Stimulated activated CD4-positive, alpha-beta T cell treated with anti-CD3 and anti-CD28 coated beads, Interleukin-2, amount 100 ng/mL, for 4 hours (primary cell): Measurements from ENCODE around the gene RNF151.
"Not testable (repeated sequence)": the region's sequence is repeated elsewhere in the genome, so short reads cannot be mapped to it uniquely, and the experiment has no call there.

ENCODE experiments used
- DNase-seq: peaks from one replicate; pipeline ENCODE4 v3.0.0-alpha.2; 2020; ENCODE audit warnings: low read depth

Gene RNF151

DNA sequence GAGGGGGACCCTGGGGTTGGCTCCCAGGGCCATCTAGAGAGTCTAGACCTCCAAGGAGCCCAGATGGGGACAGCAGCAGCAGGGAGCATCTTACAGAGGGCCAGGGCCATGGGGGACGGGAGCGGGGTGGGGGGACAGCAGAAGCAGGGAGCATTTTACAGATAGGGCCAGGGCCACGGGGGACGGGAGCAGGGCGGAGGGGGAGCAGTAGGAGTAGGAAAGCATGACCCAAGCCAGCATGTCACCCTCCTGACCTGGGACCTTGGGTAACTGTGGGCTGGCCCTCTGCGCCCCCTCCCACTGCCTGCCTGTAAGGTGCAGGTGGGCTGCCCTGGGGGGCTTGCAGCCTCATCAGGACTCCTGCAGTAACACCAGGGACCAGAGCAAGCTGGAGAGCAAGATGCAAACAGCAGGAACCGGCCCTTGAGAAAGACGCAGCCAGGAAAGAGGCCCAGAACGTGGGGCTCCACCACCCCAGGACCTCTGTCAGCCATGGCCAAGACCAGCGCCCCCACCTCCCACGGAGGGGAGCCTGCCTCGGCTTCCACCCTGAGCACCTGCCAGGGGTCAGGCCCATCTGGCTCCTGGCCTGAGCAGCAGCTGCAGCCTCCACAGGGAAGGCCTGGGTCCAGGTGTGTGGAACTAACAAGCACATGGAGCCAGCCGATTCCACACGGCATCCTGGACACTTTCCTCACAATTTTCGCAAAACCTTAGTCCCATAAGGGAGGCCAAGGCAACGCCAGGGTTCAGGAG lies 40.6 kb downstream of the RNF151 start:
- no peak for DNase-seq

DNA sequence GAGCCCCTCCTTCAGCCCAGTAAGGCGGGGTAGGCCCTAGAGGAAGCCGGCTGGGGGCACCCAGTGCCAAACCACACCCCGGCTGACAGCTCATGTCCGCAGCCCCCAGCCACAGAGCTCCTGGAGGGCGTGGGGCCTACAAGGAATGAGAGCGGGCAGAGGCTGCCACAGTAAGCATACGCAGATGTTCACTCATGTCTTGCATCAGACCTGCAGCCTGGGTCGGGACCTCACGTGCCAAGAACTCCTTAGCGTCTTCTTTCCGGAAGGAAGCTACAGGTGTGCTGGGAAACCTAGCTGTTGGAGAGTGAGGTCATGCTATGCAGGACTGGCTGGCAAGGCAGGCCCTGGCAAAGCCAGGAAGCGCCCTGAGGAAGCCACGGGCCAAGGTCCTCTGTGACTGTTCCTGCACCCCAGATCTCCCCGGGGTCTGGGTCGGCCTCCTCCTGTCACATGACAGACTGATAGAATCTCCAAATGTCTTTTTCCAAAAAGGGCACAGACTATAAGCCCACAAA lies 41.4 kb downstream of the RNF151 start:
- no peak for DNase-seq

DNA sequence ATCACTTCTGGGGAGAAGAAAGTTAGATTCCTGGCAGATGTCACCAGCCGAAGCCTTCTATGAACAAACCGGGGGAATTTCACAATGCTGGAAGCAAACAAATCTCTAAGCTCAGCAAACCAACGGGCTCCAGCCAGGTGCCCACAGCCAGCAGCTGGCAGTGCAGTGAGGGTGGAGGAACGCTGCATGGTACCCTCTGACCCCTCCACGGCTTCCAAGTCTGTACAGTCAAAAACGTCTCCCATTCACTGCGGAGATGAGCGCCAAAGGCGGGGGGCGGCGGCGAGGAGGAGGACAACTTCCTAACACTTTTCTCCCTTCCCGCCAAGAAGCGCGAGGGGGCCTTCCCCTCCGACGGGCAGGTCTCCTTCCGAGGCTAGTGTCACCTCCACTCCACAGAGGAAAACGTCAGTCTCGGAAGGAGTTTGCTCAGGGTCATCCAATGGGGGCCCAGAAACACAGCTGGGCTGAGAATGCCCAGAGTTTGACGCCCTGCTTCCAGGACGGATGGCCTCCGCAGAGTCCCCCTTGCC lies 42.0 kb downstream of the RNF151 start:
- DNase-seq = no peak

- no peak for DNase-seq
Observed at GRCh38 chr16:2009164-2009711, 42.6 kb downstream of the RNF151 start.

GRCh38 chr16:2009791-2010510 lies 43.3 kb downstream of the RNF151 start, which contains the start of gene ZNF598:
Gene ZNF598 (minus strand): TSS chr16:2009821.
- DNase-seq = peak; percentile 70

DNA sequence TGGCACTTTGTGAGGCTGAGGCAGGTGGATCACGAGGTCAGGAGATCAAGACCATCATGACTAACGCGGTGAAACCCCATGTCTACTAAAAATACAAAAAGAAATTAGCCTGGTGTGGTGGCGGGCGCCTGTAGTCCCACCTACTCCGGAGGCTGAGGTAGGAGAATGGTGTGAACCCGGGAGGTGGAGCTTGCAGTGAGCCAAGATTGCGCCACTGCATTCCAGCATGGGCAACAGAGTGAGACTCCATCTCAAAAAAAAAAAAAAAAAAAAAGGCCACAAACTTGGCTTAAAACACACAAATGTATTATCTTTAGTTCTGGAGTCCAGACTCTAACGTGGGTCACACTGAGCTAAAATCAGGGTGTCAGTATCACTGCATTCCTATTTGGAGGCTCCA lies 45.1 kb downstream of the RNF151 start:
- DNase-seq = not testable (repeated sequence)

- DNase-seq = no peak
Observed at GRCh38 chr16:2013527-2013926, 46.9 kb downstream of the RNF151 start.

DNA sequence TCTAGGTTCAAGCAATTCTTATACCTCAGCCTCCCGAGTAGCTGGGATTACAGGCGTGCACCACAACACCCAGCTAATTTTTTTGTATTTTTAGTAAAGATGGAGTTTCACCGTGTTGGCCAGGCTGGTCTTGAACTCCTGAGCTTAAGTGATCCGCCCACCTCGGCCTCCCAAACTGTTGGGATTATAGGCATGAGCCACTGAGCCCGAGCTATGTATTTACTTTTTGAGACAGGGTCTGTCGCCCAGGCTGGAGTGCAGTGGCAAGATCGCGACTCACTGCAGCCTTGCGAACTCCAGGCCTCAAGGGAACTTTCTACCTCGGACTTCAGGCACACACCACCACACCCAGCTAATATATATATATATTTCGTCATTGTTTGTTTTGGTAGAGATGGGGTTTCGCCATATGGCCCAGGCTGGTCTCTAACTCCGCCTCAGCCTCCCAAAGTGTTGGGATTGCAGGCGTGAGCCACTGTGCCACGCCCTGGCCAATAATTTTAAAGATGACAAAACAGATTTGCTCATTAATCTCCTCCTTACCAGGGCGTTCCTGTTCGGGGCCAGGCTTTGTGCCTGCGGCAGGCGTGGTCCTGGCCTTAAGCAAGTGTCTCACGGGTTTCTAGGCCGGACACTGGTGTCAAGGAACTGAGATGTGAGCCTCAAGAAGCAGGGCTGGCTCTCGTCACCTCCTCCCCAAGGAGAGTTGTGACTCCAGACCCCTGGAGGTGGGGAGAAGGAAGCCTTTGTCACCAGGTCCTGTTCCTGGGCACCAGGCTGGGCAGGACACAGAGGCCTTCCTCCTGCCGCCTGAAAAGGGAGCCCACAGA lies 48.7 kb downstream of the RNF151 start:
- no peak for DNase-seq

GRCh38 chr16:2015947-2016208 lies 49.2 kb downstream of the RNF151 start:
- no peak for DNase-seq

- DNase-seq = no peak
Observed at GRCh38 chr16:2016407-2016922, 49.8 kb downstream of the RNF151 start.
